ENCODE data around the gene HIF3A. TPM values are rescaled to one million over a fixed set of nuclear protein-coding genes. Genes with fewer than 3 reads are reported as not detected.
"Not testable (repeated sequence)": the region's sequence is repeated elsewhere in the genome, so short reads cannot be mapped to it uniquely, and the experiment has no call there.

Gene HIF3A
- total RNA-seq, 5 donors from 2014 or later (not counting 1 experiment from before 2014, with no cell fraction given) = 0.13 to 0.76 (median 0.26) TPM; not detected in 2

DNA sequence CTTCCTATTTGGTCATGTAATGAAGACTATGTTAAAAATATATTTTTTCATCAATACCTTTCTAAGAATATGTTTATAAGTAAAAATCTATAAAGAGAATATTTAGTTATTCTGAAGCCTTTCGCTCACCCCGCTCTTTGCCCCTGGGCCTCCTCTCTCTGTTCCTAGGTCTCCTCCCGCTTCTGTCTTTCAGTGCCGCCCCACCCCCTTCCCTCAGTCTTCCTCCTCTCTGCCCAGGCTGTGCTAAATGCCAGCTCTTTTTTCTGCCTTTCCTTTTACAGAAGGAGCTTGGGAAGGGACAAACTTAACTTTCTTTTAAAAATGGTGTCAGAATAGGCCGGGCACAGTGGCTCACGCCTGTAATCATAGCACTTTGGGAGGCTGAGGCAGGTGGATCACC, 22.8 kb downstream of the HIF3A start:
- WGBS (ENCODE audit: insufficient coverage) = 88% methylated on average over 5 of the region's 6 CpGs
- ChIA-PET CTCF (no interaction called here), POLR2A (no interaction called here)
- no peaks in the 10 kb centered on the region for H3K9me3 ChIP-seq
- ATAC-seq (replicated peaks in 1 of 4) = no peak
- no peak overlapping the region for H3K27ac ChIP-seq (ENCODE audit: low read length)
- peaks cover 0 to 2% (median 0%) of the 10 kb centered on the region in 3 donors for H3K9me3 Mint-ChIP-seq
- H3K36me3 ChIP-seq (ENCODE audit: control insufficient read depth in 2 of 2, extremely low read depth in 1 of 2, insufficient read depth in 1 of 2, low read length in 1 of 2) = no peaks in the 10 kb centered on the region
- H3K4me1 ChIP-seq (ENCODE audit: control insufficient read depth in 1 of 2, extremely low read depth in 1 of 2, insufficient read depth in 2 of 2, low read length in 2 of 2) = no peaks in the 10 kb centered on the region
- H3K36me3 Mint-ChIP-seq = no peaks in the 10 kb centered on the region
- H3K4me3 ChIP-seq (ENCODE audit: control insufficient read depth in 1 of 2, extremely low read depth in 1 of 2, low read length in 1 of 2) = no peak overlapping the region
- H3K4me3 Mint-ChIP-seq = no peak overlapping the region
- peaks cover 0 to 6% of the 10 kb centered on the region in 2 experiments for H3K27me3 ChIP-seq (replicated peaks in 1 of 2; ENCODE audit: control insufficient read depth in 2 of 2, extremely low read depth in 1 of 2, insufficient read depth in 2 of 2, low read length in 1 of 2)
- H3K4me1 Mint-ChIP-seq = no peaks in the 10 kb centered on the region
- DNase-seq = no peak
- no peaks in the 10 kb centered on the region for H3K27me3 Mint-ChIP-seq
- H3K27ac Mint-ChIP-seq = no peak overlapping the region

DNA sequence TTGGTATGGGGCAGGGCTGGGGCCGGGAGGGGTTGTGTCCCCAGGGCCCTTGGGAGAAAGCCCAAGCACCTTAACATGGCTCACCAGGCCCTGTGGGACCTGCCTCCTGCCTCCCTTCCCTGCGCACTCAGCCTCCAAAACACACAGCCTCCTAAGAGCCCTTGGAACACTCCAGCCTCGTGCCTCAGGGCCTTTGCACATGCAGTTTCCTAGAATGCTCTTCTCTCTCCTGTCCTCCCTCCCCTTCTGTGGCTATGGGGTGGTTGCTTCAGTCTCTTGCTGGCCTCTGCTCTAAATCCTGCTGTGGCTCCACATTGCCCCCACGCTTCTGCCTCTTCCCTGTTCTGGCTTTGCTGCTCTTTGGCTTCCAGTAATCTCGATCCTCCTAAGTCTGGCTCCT, 23.7 kb downstream of the HIF3A start:
- no peak overlapping the region for H3K27ac ChIP-seq (ENCODE audit: low read length)
- WGBS (ENCODE audit: insufficient coverage) = 67% methylated on average over 2 of the region's 5 CpGs
- Mint-ChIP-seq H3K9me3 (peaks cover 2 to 3% (median 2%) of the 10 kb centered on the region in 3 donors), H3K27ac (no peak overlapping the region), H3K36me3 (peaks cover 3% of the 10 kb centered on the region), H3K4me1 (no peaks in the 10 kb centered on the region), H3K4me3 (no peak overlapping the region), H3K27me3 (peaks cover 0 to 2% of the 10 kb centered on the region in 2 donors)
- no peaks in the 10 kb centered on the region for H3K9me3 ChIP-seq
- POLR2A ChIA-PET = no interaction called here
- no peaks in the 10 kb centered on the region for H3K36me3 ChIP-seq (ENCODE audit: control insufficient read depth in 2 of 2, extremely low read depth in 1 of 2, insufficient read depth in 1 of 2, low read length in 1 of 2)
- H3K27me3 ChIP-seq (replicated peaks in 1 of 2; ENCODE audit: control insufficient read depth in 2 of 2, extremely low read depth in 1 of 2, insufficient read depth in 2 of 2, low read length in 1 of 2) = peaks cover 0 to 6% of the 10 kb centered on the region in 2 experiments
- no peaks in the 10 kb centered on the region for H3K4me1 ChIP-seq (ENCODE audit: control insufficient read depth in 1 of 2, extremely low read depth in 1 of 2, insufficient read depth in 2 of 2, low read length in 2 of 2)
- no peak for DNase-seq
- no peak overlapping the region for H3K4me3 ChIP-seq (ENCODE audit: control insufficient read depth in 1 of 2, extremely low read depth in 1 of 2, low read length in 1 of 2)
- ATAC-seq (replicated peaks in 1 of 4) = no peak
- CTCF ChIA-PET = no interaction called here

DNA sequence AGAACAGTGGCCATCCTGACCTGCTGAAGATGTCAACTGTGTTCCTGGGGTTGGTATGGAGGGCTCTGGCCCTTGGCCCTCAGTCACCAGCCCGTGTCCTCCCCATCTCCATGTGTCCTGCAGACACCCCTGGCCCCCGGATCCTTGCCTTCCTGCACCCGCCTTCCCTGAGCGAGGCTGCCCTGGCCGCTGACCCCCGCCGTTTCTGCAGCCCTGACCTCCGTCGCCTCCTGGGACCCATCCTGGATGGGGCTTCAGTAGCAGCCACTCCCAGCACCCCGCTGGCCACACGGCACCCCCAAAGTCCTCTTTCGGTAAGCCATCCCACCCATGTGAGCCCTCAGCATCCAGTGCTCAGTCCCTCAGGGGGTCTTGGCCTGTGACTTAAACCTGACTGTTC, 24.8 kb downstream of the HIF3A start:
- Mint-ChIP-seq H3K4me1 (no peaks in the 10 kb centered on the region), H3K4me3 (no peak overlapping the region), H3K27ac (no peak overlapping the region), H3K27me3 (peaks cover 0 to 2% of the 10 kb centered on the region in 2 donors), H3K36me3 (peaks cover 12% of the 10 kb centered on the region), H3K9me3 (peaks cover 6 to 13% (median 7%) of the 10 kb centered on the region in 3 donors)
- Histone ChIP-seq H3K9me3 (no peaks in the 10 kb centered on the region), H3K4me3 (ENCODE audit: control insufficient read depth in 1 of 2, extremely low read depth in 1 of 2, low read length in 1 of 2) (no peak overlapping the region), H3K36me3 (ENCODE audit: control insufficient read depth in 2 of 2, extremely low read depth in 1 of 2, insufficient read depth in 1 of 2, low read length in 1 of 2) (no peaks in the 10 kb centered on the region), H3K4me1 (ENCODE audit: control insufficient read depth in 1 of 2, extremely low read depth in 1 of 2, insufficient read depth in 2 of 2, low read length in 2 of 2) (no peaks in the 10 kb centered on the region), H3K27me3 (replicated peaks in 1 of 2; ENCODE audit: control insufficient read depth in 2 of 2, extremely low read depth in 1 of 2, insufficient read depth in 2 of 2, low read length in 1 of 2) (peaks cover 0 to 6% of the 10 kb centered on the region in 2 experiments), H3K27ac (ENCODE audit: low read length) (no peak overlapping the region)
- WGBS (ENCODE audit: insufficient coverage) = 93% methylated on average over 12 of the region's 12 CpGs
- ChIA-PET POLR2A (no interaction called here), CTCF (no interaction called here)
- DNase-seq (no peak), ATAC-seq (replicated peaks in 1 of 4) (no peak)

DNA sequence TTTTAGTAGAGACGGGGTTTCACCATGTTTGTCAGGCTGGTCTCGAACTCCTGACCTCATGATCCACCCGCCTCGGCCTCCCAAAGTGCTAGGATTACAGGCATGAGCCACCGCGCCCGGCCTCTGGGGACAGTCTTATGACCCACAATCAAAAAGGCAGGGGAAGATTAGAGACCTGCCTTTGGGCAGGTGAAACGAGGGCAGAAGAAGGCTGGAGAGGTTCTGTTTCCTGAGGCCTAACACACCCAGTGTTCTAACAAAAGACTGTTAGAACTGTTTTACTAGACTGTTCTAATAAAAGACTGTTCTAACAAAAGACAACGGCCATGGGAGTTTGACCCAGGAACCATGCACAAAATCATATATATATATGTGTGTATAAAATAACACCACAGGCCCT, 26.4 kb downstream of the HIF3A start:
- H3K36me3 ChIP-seq (ENCODE audit: control insufficient read depth in 2 of 2, extremely low read depth in 1 of 2, insufficient read depth in 1 of 2, low read length in 1 of 2); POLR2A ChIA-PET; H3K4me3 Mint-ChIP-seq; ATAC-seq (replicated peaks in 1 of 4); H3K27ac ChIP-seq (ENCODE audit: low read length); H3K9me3 ChIP-seq; H3K27ac Mint-ChIP-seq; H3K27me3 ChIP-seq (replicated peaks in 1 of 2; ENCODE audit: control insufficient read depth in 2 of 2, extremely low read depth in 1 of 2, insufficient read depth in 2 of 2, low read length in 1 of 2); DNase-seq; H3K4me1 Mint-ChIP-seq; H3K27me3 Mint-ChIP-seq; H3K4me3 ChIP-seq (ENCODE audit: control insufficient read depth in 1 of 2, extremely low read depth in 1 of 2, low read length in 1 of 2); H3K4me1 ChIP-seq (ENCODE audit: control insufficient read depth in 1 of 2, extremely low read depth in 1 of 2, insufficient read depth in 2 of 2, low read length in 2 of 2): not testable (repeated sequence)
- peaks cover 12% of the 10 kb centered on the region for H3K36me3 Mint-ChIP-seq
- WGBS (ENCODE audit: insufficient coverage) = no CpG with 5 or more reads among the region's 9 CpGs
- CTCF ChIA-PET = interaction anchor here in 1 of 2 donors (0.6 kb wide), 1 partner anchor 844 kb away, joined by 8 read pairs; no protein-coding TSS in a partner anchor
- peaks cover 6 to 22% (median 15%) of the 10 kb centered on the region in 3 donors for H3K9me3 Mint-ChIP-seq

DNA sequence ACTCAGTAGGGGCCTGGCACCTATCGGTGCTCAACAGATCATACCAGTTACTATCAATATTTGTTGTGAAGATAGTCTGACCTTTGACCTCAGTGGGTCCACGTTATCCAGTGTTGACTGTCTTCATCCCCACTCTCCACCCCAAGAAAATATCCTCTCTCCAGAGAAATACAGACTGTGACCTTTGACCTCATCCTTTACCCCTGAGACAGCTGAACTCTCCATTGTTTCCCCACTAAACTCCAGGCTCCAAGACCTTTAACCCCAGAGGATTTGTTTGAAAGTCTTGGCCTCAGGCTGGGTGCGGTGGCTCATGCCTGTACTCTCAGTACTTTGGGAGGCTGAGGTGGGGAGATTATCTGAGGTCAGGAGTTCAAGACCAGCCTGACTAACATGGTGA, 27.4 kb downstream of the HIF3A start:
- Mint-ChIP-seq H3K27me3 (peaks cover 0 to 3% of the 10 kb centered on the region in 2 donors), H3K27ac (no peak overlapping the region), H3K4me1 (no peaks in the 10 kb centered on the region), H3K36me3 (peaks cover 12% of the 10 kb centered on the region), H3K9me3 (peaks cover 11 to 27% (median 19%) of the 10 kb centered on the region in 3 donors), H3K4me3 (no peak overlapping the region)
- POLR2A ChIA-PET = no interaction called here
- H3K36me3 ChIP-seq (ENCODE audit: control insufficient read depth in 2 of 2, extremely low read depth in 1 of 2, insufficient read depth in 1 of 2, low read length in 1 of 2) = no peaks in the 10 kb centered on the region
- CTCF ChIA-PET = no interaction called here
- ATAC-seq (replicated peaks in 1 of 4) (no peak), DNase-seq (no peak)
- no peak overlapping the region for H3K27ac ChIP-seq (ENCODE audit: low read length)
- H3K4me1 ChIP-seq (ENCODE audit: control insufficient read depth in 1 of 2, extremely low read depth in 1 of 2, insufficient read depth in 2 of 2, low read length in 2 of 2) = no peaks in the 10 kb centered on the region
- H3K4me3 ChIP-seq (ENCODE audit: control insufficient read depth in 1 of 2, extremely low read depth in 1 of 2, low read length in 1 of 2) = no peak overlapping the region
- no CpG with 5 or more reads among the region's 3 CpGs for WGBS (ENCODE audit: insufficient coverage)
- no peaks in the 10 kb centered on the region for H3K9me3 ChIP-seq
- H3K27me3 ChIP-seq (replicated peaks in 1 of 2; ENCODE audit: control insufficient read depth in 2 of 2, extremely low read depth in 1 of 2, insufficient read depth in 2 of 2, low read length in 1 of 2) = peaks cover 0 to 11% of the 10 kb centered on the region in 2 experiments

DNA sequence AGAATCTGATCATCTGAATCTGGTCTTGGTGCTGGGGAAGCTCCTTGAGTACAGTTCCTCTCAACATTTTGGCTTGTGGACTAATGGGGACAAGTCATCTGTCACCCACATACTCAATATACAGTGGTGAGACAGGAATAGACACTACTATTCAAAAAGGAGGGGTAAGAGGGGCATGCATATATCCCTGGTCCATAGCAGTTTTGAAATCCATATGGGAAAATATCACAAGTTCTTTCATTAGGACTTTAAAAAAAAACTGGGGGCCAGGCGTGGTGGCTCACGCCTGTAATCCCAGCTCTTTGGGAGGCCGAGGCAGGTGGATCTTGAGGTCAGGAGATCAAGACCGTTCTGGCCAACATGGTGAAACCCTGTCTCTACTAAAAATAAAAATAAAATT, 29.8 kb downstream of the HIF3A start:
- H3K36me3 Mint-ChIP-seq = peaks cover 12% of the 10 kb centered on the region
- ChIA-PET CTCF (no interaction called here), POLR2A (no interaction called here)
- no peak overlapping the region for H3K27ac Mint-ChIP-seq
- no peak overlapping the region for H3K27ac ChIP-seq (ENCODE audit: low read length)
- H3K4me1 Mint-ChIP-seq = no peaks in the 10 kb centered on the region
- ATAC-seq (replicated peaks in 1 of 4) = no peak
- peaks cover 0 to 7% of the 10 kb centered on the region in 2 experiments for H3K27me3 ChIP-seq (replicated peaks in 1 of 2; ENCODE audit: control insufficient read depth in 2 of 2, extremely low read depth in 1 of 2, insufficient read depth in 2 of 2, low read length in 1 of 2)
- no peaks in the 10 kb centered on the region for H3K36me3 ChIP-seq (ENCODE audit: control insufficient read depth in 2 of 2, extremely low read depth in 1 of 2, insufficient read depth in 1 of 2, low read length in 1 of 2)
- H3K27me3 Mint-ChIP-seq = peaks cover 7 to 11% of the 10 kb centered on the region in 2 donors
- H3K9me3 ChIP-seq = no peaks in the 10 kb centered on the region
- no peak overlapping the region for H3K4me3 ChIP-seq (ENCODE audit: control insufficient read depth in 1 of 2, extremely low read depth in 1 of 2, low read length in 1 of 2)
- no peaks in the 10 kb centered on the region for H3K4me1 ChIP-seq (ENCODE audit: control insufficient read depth in 1 of 2, extremely low read depth in 1 of 2, insufficient read depth in 2 of 2, low read length in 2 of 2)
- H3K4me3 Mint-ChIP-seq = no peak overlapping the region
- DNase-seq = no peak
- WGBS (ENCODE audit: insufficient coverage) = no CpG with 5 or more reads among the region's 4 CpGs
- peaks cover 19 to 30% (median 19%) of the 10 kb centered on the region in 3 donors for H3K9me3 Mint-ChIP-seq

DNA sequence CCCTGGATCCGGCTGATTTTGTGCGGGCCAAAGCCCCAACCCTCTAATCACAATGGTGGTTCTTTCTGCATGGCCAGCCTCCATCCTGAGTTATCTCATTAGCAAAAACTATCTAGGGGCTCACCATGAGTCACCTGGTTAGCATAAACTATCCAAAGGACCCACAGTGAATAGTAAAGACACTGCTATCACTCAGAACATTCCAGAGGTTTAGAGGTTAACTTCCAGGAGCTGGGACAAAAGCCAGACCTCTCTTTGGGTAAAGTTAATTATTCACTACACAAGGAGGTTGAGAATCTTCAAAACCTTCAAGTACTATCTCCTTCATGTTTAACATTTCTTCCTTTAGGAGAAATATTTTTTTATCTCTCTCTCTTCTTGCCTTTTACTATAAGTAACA, 31.2 kb downstream of the HIF3A start:
- Mint-ChIP-seq H3K4me3 (no peak overlapping the region), H3K36me3 (peaks cover 12% of the 10 kb centered on the region), H3K27ac (no peak overlapping the region), H3K4me1 (no peaks in the 10 kb centered on the region), H3K27me3 (peaks cover 7 to 11% of the 10 kb centered on the region in 2 donors), H3K9me3 (peaks cover 19 to 30% (median 19%) of the 10 kb centered on the region in 3 donors)
- CTCF ChIA-PET = no interaction called here
- POLR2A ChIA-PET = no interaction called here
- no peak for DNase-seq
- Histone ChIP-seq H3K27me3 (replicated peaks in 1 of 2; ENCODE audit: control insufficient read depth in 2 of 2, extremely low read depth in 1 of 2, insufficient read depth in 2 of 2, low read length in 1 of 2) (peaks cover 0 to 6% of the 10 kb centered on the region in 2 experiments), H3K4me3 (ENCODE audit: control insufficient read depth in 1 of 2, extremely low read depth in 1 of 2, low read length in 1 of 2) (no peak overlapping the region), H3K4me1 (ENCODE audit: control insufficient read depth in 1 of 2, extremely low read depth in 1 of 2, insufficient read depth in 2 of 2, low read length in 2 of 2) (no peaks in the 10 kb centered on the region), H3K9me3 (no peaks in the 10 kb centered on the region), H3K36me3 (ENCODE audit: control insufficient read depth in 2 of 2, extremely low read depth in 1 of 2, insufficient read depth in 1 of 2, low read length in 1 of 2) (no peaks in the 10 kb centered on the region), H3K27ac (ENCODE audit: low read length) (no peak overlapping the region)
- no peak for ATAC-seq (replicated peaks in 1 of 4)
- WGBS (ENCODE audit: insufficient coverage) = no CpG with 5 or more reads among the region's 2 CpGs

All from T-cell (primary cell).